ENCODE results near the gene PPP2R2C. TPM values are rescaled to one million over a fixed set of nuclear protein-coding genes. Genes with fewer than 3 reads are reported as not detected.

Gene PPP2R2C
- total and polyA plus RNA-seq, 10 of the 15 experiments (the other 5 are each of a cell fraction or from before 2014, with no cell fraction given) = 0.13 to 0.15 TPM; not detected in 8

DNA sequence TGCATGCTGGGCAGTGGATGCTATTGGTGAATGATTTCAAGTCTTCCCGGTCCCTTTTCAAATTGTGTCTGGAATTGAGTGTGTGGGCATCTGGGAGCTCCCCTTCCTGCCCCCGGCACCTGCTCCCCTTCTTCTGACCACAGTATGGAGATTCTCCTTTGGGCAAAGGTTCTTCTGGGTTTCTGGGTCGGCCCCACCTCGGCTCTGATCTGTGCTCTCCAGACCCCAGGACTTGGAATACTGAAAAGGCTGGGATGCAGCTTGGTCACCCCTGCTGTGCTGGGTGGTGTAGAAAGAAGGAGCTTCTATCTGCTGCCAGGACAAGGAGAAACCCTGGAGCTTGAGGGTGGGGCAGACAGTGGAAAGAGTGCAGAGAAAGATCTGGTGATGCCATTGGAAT, 124.0 kb downstream of the PPP2R2C start:
- no peak overlapping the region for H3K9ac ChIP-seq (ENCODE audit: control insufficient read depth, insufficient read depth, low read length)
- ATAC-seq (no peak), DNase-seq (ENCODE audit: low read depth, low spot score) (no peak), FAIRE-seq (no peak)
- ChIA-PET CTCF (interaction anchor here (1.2 kb wide), 1 partner anchor 21 kb away, joined by 3 read pairs; no protein-coding TSS in a partner anchor), POLR2A (interaction anchor here (0.6 kb wide), 1 partner anchor 399 kb away, joined by 7 read pairs; no protein-coding TSS in a partner anchor), RAD21 (ENCODE audit: unreplicated experiment) (no interaction called here), SMC1A (ENCODE audit: uncharacterized antibody, unreplicated experiment) (no interaction called here)
- no peak overlapping the region for H3K4me3 ChIP-seq
- H3K9me3 ChIP-seq (replicated peaks; ENCODE audit: control insufficient read depth, insufficient read depth, low read length) = no peaks in the 10 kb centered on the region
- no TSS peak for BruUV-seq (replicated peaks)
- TF ChIP-seq NR2F1 (conservative IDR thresholded peaks at IDR 0.05) (no peak), POU2F2 (IDR thresholded peaks at IDR 0.05; ENCODE audit: borderline replicate concordance, low read depth, low read length) (no peak), BHLHE40 (IDR thresholded peaks at IDR 0.05; ENCODE audit: borderline replicate concordance in 1 of 2, low read depth in 2 of 2, low read length in 1 of 2) (no peak), RAD21 (IDR thresholded peaks at IDR 0.05; ENCODE audit: insufficient read depth, low read depth, low read length) (no peak), CHD2 (IDR thresholded peaks at IDR 0.05; ENCODE audit: borderline replicate concordance, low read depth, low read length) (no peak), NFYA (IDR thresholded peaks at IDR 0.05; ENCODE audit: borderline replicate concordance, low read depth, low read length) (no peak)
- TF ChIP-seq, protein P1, sequence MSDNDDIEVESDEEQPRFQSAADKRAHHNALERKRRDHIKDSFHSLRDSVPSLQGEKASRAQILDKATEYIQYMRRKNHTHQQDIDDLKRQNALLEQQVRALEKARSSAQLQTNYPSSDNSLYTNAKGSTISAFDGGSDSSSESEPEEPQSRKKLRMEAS (IDR thresholded peaks at IDR 0.05; ENCODE audit: low read depth, low read length) = no peak
- TF ChIP-seq, protein P2, sequence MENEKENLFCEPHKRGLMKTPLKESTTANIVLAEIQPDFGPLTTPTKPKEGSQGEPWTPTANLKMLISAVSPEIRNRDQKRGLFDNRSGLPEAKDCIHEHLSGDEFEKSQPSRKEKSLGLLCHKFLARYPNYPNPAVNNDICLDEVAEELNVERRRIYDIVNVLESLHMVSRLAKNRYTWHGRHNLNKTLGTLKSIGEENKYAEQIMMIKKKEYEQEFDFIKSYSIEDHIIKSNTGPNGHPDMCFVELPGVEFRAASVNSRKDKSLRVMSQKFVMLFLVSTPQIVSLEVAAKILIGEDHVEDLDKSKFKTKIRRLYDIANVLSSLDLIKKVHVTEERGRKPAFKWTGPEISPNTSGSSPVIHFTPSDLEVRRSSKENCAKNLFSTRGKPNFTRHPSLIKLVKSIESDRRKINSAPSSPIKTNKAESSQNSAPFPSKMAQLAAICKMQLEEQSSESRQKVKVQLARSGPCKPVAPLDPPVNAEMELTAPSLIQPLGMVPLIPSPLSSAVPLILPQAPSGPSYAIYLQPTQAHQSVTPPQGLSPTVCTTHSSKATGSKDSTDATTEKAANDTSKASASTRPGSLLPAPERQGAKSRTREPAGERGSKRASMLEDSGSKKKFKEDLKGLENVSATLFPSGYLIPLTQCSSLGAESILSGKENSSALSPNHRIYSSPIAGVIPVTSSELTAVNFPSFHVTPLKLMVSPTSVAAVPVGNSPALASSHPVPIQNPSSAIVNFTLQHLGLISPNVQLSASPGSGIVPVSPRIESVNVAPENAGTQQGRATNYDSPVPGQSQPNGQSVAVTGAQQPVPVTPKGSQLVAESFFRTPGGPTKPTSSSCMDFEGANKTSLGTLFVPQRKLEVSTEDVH (IDR thresholded peaks at IDR 0.05; ENCODE audit: low read depth, partially characterized antibody) = no peak
- TF ChIP-seq, protein P3, sequence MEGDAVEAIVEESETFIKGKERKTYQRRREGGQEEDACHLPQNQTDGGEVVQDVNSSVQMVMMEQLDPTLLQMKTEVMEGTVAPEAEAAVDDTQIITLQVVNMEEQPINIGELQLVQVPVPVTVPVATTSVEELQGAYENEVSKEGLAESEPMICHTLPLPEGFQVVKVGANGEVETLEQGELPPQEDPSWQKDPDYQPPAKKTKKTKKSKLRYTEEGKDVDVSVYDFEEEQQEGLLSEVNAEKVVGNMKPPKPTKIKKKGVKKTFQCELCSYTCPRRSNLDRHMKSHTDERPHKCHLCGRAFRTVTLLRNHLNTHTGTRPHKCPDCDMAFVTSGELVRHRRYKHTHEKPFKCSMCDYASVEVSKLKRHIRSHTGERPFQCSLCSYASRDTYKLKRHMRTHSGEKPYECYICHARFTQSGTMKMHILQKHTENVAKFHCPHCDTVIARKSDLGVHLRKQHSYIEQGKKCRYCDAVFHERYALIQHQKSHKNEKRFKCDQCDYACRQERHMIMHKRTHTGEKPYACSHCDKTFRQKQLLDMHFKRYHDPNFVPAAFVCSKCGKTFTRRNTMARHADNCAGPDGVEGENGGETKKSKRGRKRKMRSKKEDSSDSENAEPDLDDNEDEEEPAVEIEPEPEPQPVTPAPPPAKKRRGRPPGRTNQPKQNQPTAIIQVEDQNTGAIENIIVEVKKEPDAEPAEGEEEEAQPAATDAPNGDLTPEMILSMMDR (IDR thresholded peaks at IDR 0.05 in 2 of 3, conservative IDR thresholded peaks at IDR 0.05 in 1 of 3; ENCODE audit: control insufficient read depth in 2 of 3, extremely low read depth in 1 of 3, insufficient read depth in 1 of 3, low read depth in 3 of 3, low read length in 3 of 3) = no peak
- H3K27ac ChIP-seq (ENCODE audit: control insufficient read depth, insufficient read depth) = no peak overlapping the region
- WGBS (ENCODE audit: insufficient coverage, insufficient replicate concordance, low lambda C conversion rate, missing lambda C conversion rate) = 6% methylated on average over 4 of the region's 4 CpGs
- no peak overlapping the region for H3K4me2 ChIP-seq (ENCODE audit: control insufficient read depth, insufficient read depth)
- intact Hi-C loops (cut with micrococcal nuclease; ENCODE audit: unreplicated experiment) (no loop called here), in situ Hi-C loops (cut with MboI) (no loop called here)
- peaks cover 0 to 3% of the 10 kb centered on the region in 2 experiments; a peak in 2 of 4 replicates for H3K27me3 ChIP-seq (replicated peaks in 1 of 2; ENCODE audit: control insufficient read depth in 2 of 2, insufficient read depth in 2 of 2, low read length in 1 of 2)
- H2AFZ ChIP-seq (ENCODE audit: control insufficient read depth, low read depth, low read length) = no peak overlapping the region
- H3K36me3 ChIP-seq (ENCODE audit: control insufficient read depth in 2 of 2, insufficient read depth in 2 of 2, low read length in 1 of 2) = no peaks in the 10 kb centered on the region
- no peaks in the 10 kb centered on the region for H3K4me1 ChIP-seq (ENCODE audit: control insufficient read depth, insufficient read depth, low read length)
- no peaks in the 10 kb centered on the region for H3K79me2 ChIP-seq (ENCODE audit: control insufficient read depth, insufficient read depth, low read length)
- 0 out of 2 replicates have a peak, but pooled peaks cover 3% of the 10 kb centered on the region for H4K20me1 ChIP-seq (ENCODE audit: control insufficient read depth, insufficient read depth)

All from GM12878 (cell line).